Measurements from ENCODE around the gene FRAS1.

The FRAS1 gene

GRCh38 chr4:78379040-78379439 lies 321.9 kb downstream of the FRAS1 start:
- DNase-seq, result no peak

- no peak for DNase-seq
Measured at GRCh38 chr4:78379991-78380729, 323.0 kb downstream of the FRAS1 start.

GRCh38 chr4:78386679-78387078 lies 329.6 kb downstream of the FRAS1 start:
- DNase-seq, result no peak

- DNase-seq, result no peak
Measured at GRCh38 chr4:78395642-78396041, 338.5 kb downstream of the FRAS1 start.

GRCh38 chr4:78396613-78397291 lies 339.6 kb downstream of the FRAS1 start:
- no peak for DNase-seq

GRCh38 chr4:78397292-78397630 lies 340.1 kb downstream of the FRAS1 start:
- no peak for DNase-seq

GRCh38 chr4:78409612-78410202 lies 352.6 kb downstream of the FRAS1 start:
- DNase-seq, result no peak

GRCh38 chr4:78410225-78410624 lies 353.1 kb downstream of the FRAS1 start:
- DNase-seq, result no peak

- DNase-seq, result no peak
Measured at GRCh38 chr4:78410676-78411075, 353.6 kb downstream of the FRAS1 start.

GRCh38 chr4:78414116-78414515 lies 357.0 kb downstream of the FRAS1 start:
- DNase-seq, result no peak

- no peak for DNase-seq
Measured at GRCh38 chr4:78417603-78418002, 360.5 kb downstream of the FRAS1 start.

GRCh38 chr4:78418406-78418805 lies 361.3 kb downstream of the FRAS1 start:
- DNase-seq, result no peak

GRCh38 chr4:78423790-78424189 lies 366.7 kb downstream of the FRAS1 start:
- no peak for DNase-seq

GRCh38 chr4:78424461-78424860 lies 367.3 kb downstream of the FRAS1 start:
- DNase-seq, result no peak

- no peak for DNase-seq
Measured at GRCh38 chr4:78426972-78427371, 369.8 kb downstream of the FRAS1 start.

- DNase-seq, result no peak
Measured at GRCh38 chr4:78428996-78429395, 371.9 kb downstream of the FRAS1 start.

- DNase-seq, result no peak
Measured at GRCh38 chr4:78432896-78433295, 375.8 kb downstream of the FRAS1 start.

GRCh38 chr4:78437608-78438088 lies 380.5 kb downstream of the FRAS1 start:
- DNase-seq, result no peak

- DNase-seq, result no peak
Measured at GRCh38 chr4:78439328-78439727, 382.2 kb downstream of the FRAS1 start.

GRCh38 chr4:78441756-78442155 lies 384.6 kb downstream of the FRAS1 start:
- no peak for DNase-seq

GRCh38 chr4:78446619-78447018 lies 389.5 kb downstream of the FRAS1 start:
- no peak for DNase-seq

- no peak for DNase-seq
Measured at GRCh38 chr4:78451407-78451806, 394.3 kb downstream of the FRAS1 start.

- no peak for DNase-seq
Measured at GRCh38 chr4:78454016-78454415, 396.9 kb downstream of the FRAS1 start.

- no peak for DNase-seq
Measured at GRCh38 chr4:78457751-78458150, 400.6 kb downstream of the FRAS1 start.
